PC-3 (cell line): ENCODE measurements around the gene ACBD6. TPM values are rescaled to one million over a fixed set of nuclear protein-coding genes. Genes with fewer than 3 reads are reported as not detected.

Experiments
- ATAC-seq: fragments of 200-7000 bp; cut with Tn5 transposase; 2 replicates; pipeline ENCODE4 v1.9.1; 2020; ENCODE audit warnings: mild to moderate bottlenecking, moderate library complexity
- BruUV-seq: library from RNA; stranded (reverse); fragments of 400-500 nt; replicated peaks from 2 replicates; lab custom pipeline; 2021; lab: Mats Ljungman, UMichigan
- CTCF ChIA-PET: fragments of 300-600 bp; sonication (Branson Sonifier 250); formaldehyde crosslinking; loops from one replicate; lab custom pipeline; 2022; ENCODE audit warnings: antibody characterized with exemption; lab: Charles Lee
- POLR2A ChIA-PET: fragments of 300-600 bp; sonication (Branson Sonifier 250); formaldehyde crosslinking; loops from one replicate; lab custom pipeline; 2022; ENCODE audit warnings: antibody characterized with exemption; ENCODE audit not compliant: unreplicated experiment; lab: Charles Lee
- DNase-seq: peaks from one replicate; pipeline ENCODE4 v3.0.0-alpha.2; 2015
- H2AFZ ChIP-seq: fragments of 300-600 bp; sonication (generic); 2 replicates; pipeline ENCODE4 v1.6.0; 2016; ENCODE audit warnings: antibody characterized with exemption, low read length
- H3F3A ChIP-seq: fragments of 300-600 bp; sonication (generic); one replicate; pipeline ENCODE4 v1.6.0; 2017; ENCODE audit warnings: antibody characterized with exemption, low read length, control low read depth, mild to moderate bottlenecking; ENCODE audit not compliant: unreplicated experiment
- H3K27ac ChIP-seq: fragments of 300-600 bp; sonication (generic); 2 replicates; pipeline ENCODE4 v1.5.1; 2016; ENCODE audit warnings: mild to moderate bottlenecking, low read length
- H3K27me3 ChIP-seq: fragments of 300-600 bp; sonication (generic); 2 replicates; pipeline ENCODE4 v1.6.1; 2016; ENCODE audit warnings: low read length, mixed read lengths
- H3K36me3 ChIP-seq: fragments of 300-600 bp; sonication (generic); 2 replicates; pipeline ENCODE4 v1.6.1; 2016; ENCODE audit warnings: low read depth, mixed run types, low read length, mixed read lengths
- H3K4me1 ChIP-seq: fragments of 300-600 bp; sonication (generic); 2 replicates; pipeline ENCODE4 v1.5.1; 2016; ENCODE audit warnings: low read length; ENCODE audit not compliant: insufficient read depth
- H3K4me2 ChIP-seq: fragments of 300-600 bp; sonication (generic); 2 replicates; pipeline ENCODE4 v1.6.0; 2016; ENCODE audit warnings: low read length
- H3K4me3 ChIP-seq: fragments of 300-600 bp; sonication (generic); 2 replicates; pipeline ENCODE4 v1.5.1; 2016; ENCODE audit warnings: mild to moderate bottlenecking, low read length, mixed read lengths
- H3K79me2 ChIP-seq: fragments of 300-600 bp; sonication (generic); 2 replicates; pipeline ENCODE4 v1.6.1; 2017; ENCODE audit warnings: low read length, mixed read lengths
- H3K9ac ChIP-seq: fragments of 300-600 bp; sonication (generic); 2 replicates; pipeline ENCODE4 v1.6.0; 2016; ENCODE audit warnings: mild to moderate bottlenecking, low read length
- H3K9me2 ChIP-seq: fragments of 300-600 bp; sonication (generic); replicated peaks from 2 replicates; pipeline ENCODE4 v1.6.1; 2016; ENCODE audit warnings: mixed run types, low read length, mixed read lengths
- H3K9me3 ChIP-seq: fragments of 300-600 bp; sonication (generic); 2 replicates; pipeline ENCODE4 v1.6.1; 2016; ENCODE audit warnings: low read length, mixed read lengths
- H4K20me1 ChIP-seq: fragments of 300-600 bp; sonication (generic); 2 replicates; pipeline ENCODE4 v1.6.1; 2016; ENCODE audit warnings: low read length, mixed read lengths
- EZH2 ChIP-seq: fragments of 300-600 bp; sonication (generic); IDR thresholded peaks from one replicate; pipeline ENCODE4 v1.6.1; 2017; ENCODE audit warnings: antibody characterized with exemption, mild to moderate bottlenecking, low read length; ENCODE audit not compliant: unreplicated experiment
- EZH2phosphoT487 ChIP-seq: fragments of 300-600 bp; sonication (generic); IDR thresholded peaks from 2 replicates; pipeline ENCODE4 v1.6.1; 2018; ENCODE audit warnings: mild to moderate bottlenecking, antibody characterized with exemption, low read length, borderline replicate concordance
- intact Hi-C: fragments of 100-400 bp; cut with micrococcal nuclease; formaldehyde crosslinking; loops from 2 replicates; pipeline ENCODE4 v1.9.0; 2023
- total RNA-seq: library from RNA; depleted of rRNA; stranded (reverse); fragments of >200 nt; gene quantifications from 2 replicates; pipeline ENCODE4 v1.2.3, GENCODE V29; 2014
- TF ChIP-seq, protein P1 (sequence below): fragments of 300-600 bp; sonication (generic); conservative IDR thresholded peaks from 2 replicates; pipeline ENCODE4 v1.5.1; 2017; ENCODE audit warnings: antibody characterized with exemption, low read depth, mild to moderate bottlenecking, low read length

The ACBD6 gene
- total RNA-seq, 1 experiment from 2014 or later, result 43.3 TPM

DNA sequence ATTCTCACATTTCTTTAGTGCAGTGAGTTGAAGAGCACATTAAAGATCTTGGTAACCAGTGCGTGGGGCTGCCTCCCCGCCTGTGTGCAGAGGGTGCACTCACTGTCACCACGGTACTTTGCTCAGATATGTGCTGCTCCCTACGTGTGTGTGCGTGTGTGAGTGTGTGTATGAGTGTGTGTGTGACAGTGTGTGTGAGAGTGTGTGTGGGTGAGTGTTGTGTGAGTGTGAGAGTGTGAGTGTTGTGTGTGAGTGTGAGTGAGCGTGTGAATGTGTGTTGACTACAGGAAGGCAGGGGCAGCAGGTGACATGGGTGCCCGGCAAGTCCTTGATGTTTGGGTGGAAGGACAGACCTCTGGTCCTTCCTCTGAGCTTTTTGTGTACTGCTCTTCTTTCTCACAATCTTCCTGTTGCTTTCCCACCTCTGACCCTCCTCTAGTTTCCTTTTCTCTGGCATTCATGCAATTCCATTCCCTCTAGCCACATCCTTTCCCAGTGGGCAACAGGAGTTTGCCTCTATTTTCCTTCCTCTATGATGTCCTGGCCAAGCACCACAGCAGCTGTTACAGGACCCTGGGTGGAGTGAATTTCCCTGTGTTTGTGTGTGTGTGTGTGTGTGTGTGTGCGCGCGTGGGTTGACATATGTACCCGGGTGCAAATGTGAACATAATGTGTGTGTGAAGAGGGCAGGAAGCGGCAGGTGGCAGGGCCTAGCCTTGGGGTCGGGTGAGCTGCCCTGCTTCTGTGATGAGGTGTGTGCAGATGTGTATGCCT is 252.5 kb downstream of the ACBD6 start:
- ATAC-seq (no peak), DNase-seq (no peak)
- Histone ChIP-seq H3K9me2 (no peaks in the 10 kb centered on the region), H3K4me2 (no peak overlapping the region), H2AFZ (no peak overlapping the region), H3K79me2 (no peaks in the 10 kb centered on the region), H3K27ac (no peak overlapping the region), H3K4me1 (peaks cover 13% of the 10 kb centered on the region), H3K36me3 (no peaks in the 10 kb centered on the region; the same call in 1 of the 2 replicates), H3F3A (peaks cover 4% of the 10 kb centered on the region), H3K27me3 (no peaks in the 10 kb centered on the region), H3K4me3 (no peak overlapping the region), H3K9me3 (no peaks in the 10 kb centered on the region), H4K20me1 (no peaks in the 10 kb centered on the region), H3K9ac (no peak overlapping the region)
- POLR2A ChIA-PET, result no interaction called here
- CTCF ChIA-PET, result no interaction called here
- no TSS peak for BruUV-seq
- intact Hi-C loops, result no loop called here
- TF ChIP-seq, protein P1, sequence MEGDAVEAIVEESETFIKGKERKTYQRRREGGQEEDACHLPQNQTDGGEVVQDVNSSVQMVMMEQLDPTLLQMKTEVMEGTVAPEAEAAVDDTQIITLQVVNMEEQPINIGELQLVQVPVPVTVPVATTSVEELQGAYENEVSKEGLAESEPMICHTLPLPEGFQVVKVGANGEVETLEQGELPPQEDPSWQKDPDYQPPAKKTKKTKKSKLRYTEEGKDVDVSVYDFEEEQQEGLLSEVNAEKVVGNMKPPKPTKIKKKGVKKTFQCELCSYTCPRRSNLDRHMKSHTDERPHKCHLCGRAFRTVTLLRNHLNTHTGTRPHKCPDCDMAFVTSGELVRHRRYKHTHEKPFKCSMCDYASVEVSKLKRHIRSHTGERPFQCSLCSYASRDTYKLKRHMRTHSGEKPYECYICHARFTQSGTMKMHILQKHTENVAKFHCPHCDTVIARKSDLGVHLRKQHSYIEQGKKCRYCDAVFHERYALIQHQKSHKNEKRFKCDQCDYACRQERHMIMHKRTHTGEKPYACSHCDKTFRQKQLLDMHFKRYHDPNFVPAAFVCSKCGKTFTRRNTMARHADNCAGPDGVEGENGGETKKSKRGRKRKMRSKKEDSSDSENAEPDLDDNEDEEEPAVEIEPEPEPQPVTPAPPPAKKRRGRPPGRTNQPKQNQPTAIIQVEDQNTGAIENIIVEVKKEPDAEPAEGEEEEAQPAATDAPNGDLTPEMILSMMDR, result no peak
- TF ChIP-seq EZH2phosphoT487, result no peak

DNA sequence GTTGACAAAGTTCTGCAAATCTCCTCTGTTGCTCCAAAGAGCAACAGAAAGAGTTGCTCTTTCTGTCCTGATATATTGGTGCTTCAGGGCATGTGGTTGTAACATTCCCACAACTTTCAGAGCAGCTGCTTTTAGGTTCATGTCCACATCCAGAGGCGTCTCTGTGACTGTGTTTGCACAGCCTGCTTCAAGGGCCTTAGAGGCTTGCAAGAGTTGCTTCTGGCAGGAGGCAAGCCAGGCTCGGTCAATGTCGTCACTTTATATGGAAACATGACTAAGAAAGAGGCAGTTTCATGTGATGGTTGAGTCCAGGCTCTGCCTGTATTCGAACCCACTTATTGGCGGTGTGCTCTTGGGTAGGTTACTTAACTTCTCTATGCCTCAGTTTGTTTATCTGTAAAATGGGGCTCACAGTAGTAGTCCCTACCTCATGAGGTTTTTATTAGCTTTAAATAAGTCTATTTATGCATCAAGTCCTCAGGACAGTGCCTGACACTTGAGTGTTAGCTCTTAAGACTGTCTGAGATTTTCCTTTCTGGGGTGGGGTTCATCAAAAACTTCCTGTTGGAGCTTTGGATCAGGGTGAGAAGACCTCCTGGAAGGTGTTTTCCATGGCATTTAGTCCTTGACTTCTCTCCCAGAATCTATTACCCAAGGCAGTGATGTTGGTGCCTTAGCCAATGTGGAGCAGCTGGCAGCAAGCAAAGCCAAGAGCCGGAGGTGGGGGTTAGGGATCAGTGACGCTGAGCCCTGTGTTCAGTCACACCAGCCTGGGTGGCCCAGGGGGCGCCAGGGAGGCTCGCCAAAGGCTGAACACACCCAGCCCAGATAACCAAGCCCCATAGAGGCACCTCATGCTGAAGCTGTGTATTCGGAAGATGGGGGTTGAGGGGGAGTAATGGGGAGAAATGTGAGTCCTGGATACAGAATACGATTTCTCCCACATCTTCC is 253.4 kb downstream of the ACBD6 start:
- no peaks in the 10 kb centered on the region for H3K79me2 ChIP-seq
- H3K4me3 ChIP-seq, result no peak overlapping the region
- H3K9me3 ChIP-seq, result no peaks in the 10 kb centered on the region
- H2AFZ ChIP-seq, result no peak overlapping the region
- no peaks in the 10 kb centered on the region for H4K20me1 ChIP-seq
- H3F3A ChIP-seq, result peaks cover 4% of the 10 kb centered on the region
- H3K27ac ChIP-seq, result no peak overlapping the region
- POLR2A ChIA-PET, result no interaction called here
- CTCF ChIA-PET, result no interaction called here
- ATAC-seq (no peak), DNase-seq (no peak)
- no peaks in the 10 kb centered on the region for H3K27me3 ChIP-seq
- H3K9ac ChIP-seq, result no peak overlapping the region
- H3K4me2 ChIP-seq, result no peak overlapping the region
- no peaks in the 10 kb centered on the region; the same call in 1 of the 2 replicates for H3K36me3 ChIP-seq
- H3K4me1 ChIP-seq, result peaks cover 13% of the 10 kb centered on the region
- no peaks in the 10 kb centered on the region for H3K9me2 ChIP-seq
- no peak for TF ChIP-seq EZH2
- no peak for TF ChIP-seq EZH2phosphoT487
- TF ChIP-seq, protein P1, result peak; percentile 20; the same call in 1 of the 2 replicates
- intact Hi-C loops, result no loop called here
- BruUV-seq, result no TSS peak
